Measurements from ENCODE around the gene SLC25A53.
"Not testable (repeated sequence)": the region's sequence is repeated elsewhere in the genome, so short reads cannot be mapped to it uniquely, and the experiment has no call there.

SLC25A53 gene

DNA sequence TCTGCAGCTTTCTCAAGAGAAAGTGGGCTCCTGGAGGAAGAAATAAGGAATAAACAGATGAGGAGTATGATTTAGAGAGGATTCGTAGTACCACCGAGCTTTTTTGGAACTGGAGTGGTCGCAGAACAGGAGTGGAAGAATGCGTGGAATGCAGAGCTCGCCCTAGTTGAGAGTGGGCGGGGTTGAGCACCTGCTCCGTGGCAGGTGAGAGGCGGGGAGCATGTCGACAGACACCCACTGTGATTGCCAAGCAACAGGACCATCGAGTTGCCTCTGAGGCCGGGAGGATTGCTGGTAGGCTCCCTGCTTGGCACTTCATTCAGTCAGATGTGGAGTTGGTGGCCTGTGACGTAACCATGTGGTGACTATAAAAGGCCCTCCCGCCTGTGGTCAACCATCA, 101.9 kb downstream of the SLC25A53 start:
- DNase-seq, result not testable (repeated sequence)

Measured in stimulated activated CD4-positive, alpha-beta T cell treated with anti-CD3 and anti-CD28 coated beads, Interleukin-15, amount 100 ng/mL, for 24 hours (primary cell).